Measurements from ENCODE around the gene SCUBE1. TPM values are rescaled to one million over a fixed set of nuclear protein-coding genes. Genes with fewer than 3 reads are reported as not detected.
A peak's percentile ranks its signal among the peaks of the same experiment; 100 is the strongest.

SCUBE1 gene
- total and polyA plus RNA-seq, 2 of the 8 experiments (the other 6 are each of a cell fraction or from before 2014, with no cell fraction given): 2.3 to 4.9 TPM

- Histone ChIP-seq H3K27me3 (replicated peaks in 1 of 4; ENCODE audit: control insufficient read depth in 3 of 4, extremely low read depth in 1 of 4, insufficient read depth in 3 of 4, low read length in 3 of 4) (peaks cover 1 to 21% (median 14%) of the 10 kb centered on the region in 4 experiments), H2BK5ac (ENCODE audit: low read depth, low read length) (no peak overlapping the region), H3K27ac (ENCODE audit: low read depth, low read length) (no peak overlapping the region), H3K56ac (replicated peaks; ENCODE audit: insufficient read length, low read depth, low read length) (no peak overlapping the region), H3K4me2 (ENCODE audit: insufficient read depth in 1 of 2, low read depth in 2 of 2, low read length in 2 of 2) (peak overlapping the region; percentile 54 to 67), H2BK120ac (replicated peaks; ENCODE audit: low read depth, low read length) (no peak overlapping the region), H3K79me2 (ENCODE audit: control insufficient read depth in 1 of 2, insufficient read depth in 2 of 2, low read length in 2 of 2) (no peaks in the 10 kb centered on the region), H3K14ac (ENCODE audit: insufficient read length) (no peak overlapping the region), H2BK12ac (ENCODE audit: low read depth, low read length) (no peak overlapping the region; the same call in 1 of the 2 replicates), H4K20me1 (replicated peaks in 1 of 2; ENCODE audit: control insufficient read depth in 1 of 2, insufficient read depth in 2 of 2, low read length in 2 of 2) (no peaks in the 10 kb centered on the region), H3K4ac (replicated peaks; ENCODE audit: insufficient read length, low read depth, low read length) (no peak overlapping the region), H4K91ac (replicated peaks; ENCODE audit: insufficient read length, low read length) (peak overlapping the region; percentile 0), H3K9ac (replicated peaks in 1 of 4; ENCODE audit: extremely low read depth in 1 of 4, low read depth in 3 of 4, low read length in 3 of 4) (no peak overlapping the region), H3K9me3 (ENCODE audit: insufficient read depth in 2 of 2, low read depth in 1 of 2, low read length in 1 of 2) (no peaks in the 10 kb centered on the region), H4K5ac (ENCODE audit: insufficient read length, low read depth, low read length) (no peak overlapping the region), H2AFZ (ENCODE audit: low read length) (peak overlapping the region; percentile 9; the same call in 1 of the 2 replicates), H4K8ac (ENCODE audit: extremely low read depth, insufficient read depth, low read length) (peak overlapping the region; percentile 22; the same call in 1 of the 2 replicates), H3K4me1 (replicated peaks in 1 of 4; ENCODE audit: control insufficient read depth in 3 of 4, insufficient read depth in 4 of 4, low read length in 3 of 4) (peaks cover 0 to 12% (median 10%) of the 10 kb centered on the region in 4 experiments; a peak in 6 of 7 replicates), H3K23ac (ENCODE audit: insufficient read length) (no peak overlapping the region), H2AK5ac (ENCODE audit: low read depth, low read length) (no peak overlapping the region), H3K23me2 (ENCODE audit: low read depth, low read length) (peaks cover 13% of the 10 kb centered on the region; the same call in 1 of the 2 replicates), H2BK20ac (ENCODE audit: low read length) (no peak overlapping the region), H3K4me3 (ENCODE audit: extremely low read depth in 1 of 4, insufficient read depth in 2 of 4, low read depth in 3 of 4, low read length in 4 of 4) (peak overlapping the region; percentile 39 to 70 (median 46)), H3K18ac (ENCODE audit: extremely low read depth, low read length) (no peak overlapping the region), H3K79me1 (ENCODE audit: low read depth, low read length) (no peaks in the 10 kb centered on the region), H3K36me3 (ENCODE audit: control insufficient read depth in 2 of 4, insufficient read depth in 4 of 4, low read length in 3 of 4) (no peaks in the 10 kb centered on the region), H2BK15ac (ENCODE audit: low read length) (no peak overlapping the region; the same call in 1 of the 2 replicates)
- POLR2A ChIA-PET (ENCODE audit: partially characterized antibody): interaction anchor here (2.2 kb wide), 1 partner anchor 37 kb away, joined by 4 read pairs; no protein-coding TSS in a partner anchor
- TF ChIP-seq GABPA (IDR thresholded peaks at IDR 0.05; ENCODE audit: borderline replicate concordance, insufficient read depth, low read length) (0 out of 2 replicates have a peak, but pooled peaks have one; percentile 15), KDM1A (IDR thresholded peaks at IDR 0.05; ENCODE audit: borderline replicate concordance, low read length) (peak; percentile 98), EGR1 (IDR thresholded peaks at IDR 0.05; ENCODE audit: borderline replicate concordance, low read depth, low read length) (no peak)
- DNase-seq (ENCODE audit: low read depth in 1 of 2, low spot score in 2 of 2) (no peak), FAIRE-seq (no peak)
- CTCF ChIA-PET (ENCODE audit: partially characterized antibody): interaction anchor here (0.9 to 1.4 kb wide), 3 partner anchors 81 to 238 kb away, joined by 3 read pairs; no protein-coding TSS in a partner anchor
- 86% methylated on average over 15 of the region's 15 CpGs; no CpG with 5 or more reads in 1 of the 2 experiments for WGBS, 2 experiments (ENCODE audit: extremely low coverage in 1 of 2, insufficient coverage in 1 of 2, insufficient read length in 1 of 2, insufficient replicate concordance in 2 of 2, low coverage in 1 of 2, low lambda C conversion rate in 2 of 2, missing lambda C conversion rate in 1 of 2)
Observed at GRCh38 chr22:43150731-43151206, 192.4 kb downstream of the SCUBE1 start.
